Stimulated activated CD8-positive, alpha-beta memory T cell treated with anti-CD3 and anti-CD28 coated beads, Interleukin-15, amount 100 ng/mL, for 48 hours (primary cell): ENCODE results near the gene NFASC.

Source experiments
- DNase-seq, 2 donors: peaks; one replicate each; pipeline ENCODE4 v3.0.0-alpha.2; 2020; ENCODE audit warnings: low read depth in 2 of 2

Gene NFASC

GRCh38 chr1:204870160-204870912 lies at the start of gene NFASC:
TSS of gene NFASC (plus strand) at chr1:204870862. CDS start at chr1:204944316, 73,454 bp downstream.
- no peak for DNase-seq

- DNase-seq: no peak
These were observed 49.2 kb upstream of the NFASC start for GRCh38 chr1:204821476-204821875.

GRCh38 chr1:204821924-204822323 lies 48.7 kb upstream of the NFASC start:
- no peak for DNase-seq

- DNase-seq: peak; percentile 12 to 15
These were observed 43.7 kb upstream of the NFASC start for GRCh38 chr1:204826970-204827369.

- DNase-seq: peak; percentile 13 to 39
These were observed 42.3 kb upstream of the NFASC start for GRCh38 chr1:204828352-204828850.

- no peak for DNase-seq
These were observed 41.4 kb upstream of the NFASC start for GRCh38 chr1:204829133-204829825.

GRCh38 chr1:204830747-204831146 lies 39.9 kb upstream of the NFASC start:
- DNase-seq: no peak

GRCh38 chr1:204831186-204831585 lies 39.5 kb upstream of the NFASC start:
- DNase-seq: no peak

- no peak for DNase-seq
These were observed 36.3 kb upstream of the NFASC start for GRCh38 chr1:204834336-204834735.

GRCh38 chr1:204834752-204835151 lies 35.9 kb upstream of the NFASC start:
- no peak for DNase-seq

GRCh38 chr1:204835737-204836136 lies 34.9 kb upstream of the NFASC start:
- DNase-seq: no peak

GRCh38 chr1:204836856-204837255 lies 33.8 kb upstream of the NFASC start:
- DNase-seq: no peak

- DNase-seq: no peak
These were observed 33.1 kb upstream of the NFASC start for GRCh38 chr1:204837440-204838084.

GRCh38 chr1:204841316-204841715 lies 29.3 kb upstream of the NFASC start:
- no peak for DNase-seq

- no peak for DNase-seq
These were observed 28.9 kb upstream of the NFASC start for GRCh38 chr1:204841798-204842197.

- DNase-seq: no peak
These were observed 28.3 kb upstream of the NFASC start for GRCh38 chr1:204842369-204842768.

- no peak for DNase-seq
These were observed 27.8 kb upstream of the NFASC start for GRCh38 chr1:204842892-204843291.

- DNase-seq: no peak
These were observed 24.1 kb upstream of the NFASC start for GRCh38 chr1:204846546-204846945.

- DNase-seq: no peak
These were observed 22.1 kb upstream of the NFASC start for GRCh38 chr1:204848579-204848978.

- no peak for DNase-seq
These were observed 17.8 kb upstream of the NFASC start for GRCh38 chr1:204852854-204853253.

- DNase-seq: no peak
These were observed 17.2 kb upstream of the NFASC start for GRCh38 chr1:204853436-204853835.

GRCh38 chr1:204854286-204854685 lies 16.4 kb upstream of the NFASC start:
- no peak for DNase-seq
